NCI-H2227 treated with DMSO at 0.1 percent for 48 hours (cell line): ENCODE measurements around the gene ODAD2.

Experiments
- DNase-seq: peaks from one replicate; lab custom pipeline; 2025; lab: John Stamatoyannopoulos, UW

ODAD2 gene

DNA sequence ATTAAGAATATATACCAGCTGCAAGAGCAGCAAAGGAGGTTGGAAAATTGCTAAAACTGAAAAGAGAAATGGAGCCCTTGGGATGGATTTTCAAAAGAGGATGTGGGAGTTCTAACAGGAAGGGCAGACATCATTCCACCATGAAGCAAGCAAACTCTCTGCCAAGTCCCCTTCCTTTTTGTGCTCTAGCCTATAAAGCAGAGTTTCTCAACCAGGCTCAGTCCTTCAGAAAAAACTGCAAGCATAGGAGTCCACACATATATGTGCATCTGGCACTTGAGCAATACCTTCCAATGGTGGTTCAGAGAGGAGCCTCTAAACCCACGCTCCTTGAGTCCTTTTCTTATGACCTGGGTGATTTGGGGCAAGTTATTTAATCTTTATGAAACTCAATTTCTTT lies 154.7 kb downstream of the ODAD2 start:
- DNase-seq: no peak

DNA sequence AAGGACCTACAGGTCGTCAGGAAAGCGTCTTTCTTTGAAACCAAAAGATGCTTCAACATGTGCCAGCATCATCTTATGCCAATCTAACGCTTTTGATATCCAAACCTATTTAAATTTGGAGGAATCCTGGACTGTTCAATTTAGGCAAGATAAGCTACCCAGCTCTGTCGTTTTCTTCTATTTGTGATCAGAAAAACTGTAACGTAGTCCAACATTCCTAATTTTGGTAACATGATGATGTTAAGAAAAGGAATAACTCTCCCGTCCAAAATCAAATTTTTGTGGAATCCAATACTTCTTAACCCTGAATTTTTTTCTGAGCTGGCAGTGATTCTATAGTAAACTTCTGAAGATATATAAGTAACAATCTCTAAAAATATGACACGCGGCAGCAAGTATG lies 160.0 kb downstream of the ODAD2 start:
- no peak for DNase-seq

DNA sequence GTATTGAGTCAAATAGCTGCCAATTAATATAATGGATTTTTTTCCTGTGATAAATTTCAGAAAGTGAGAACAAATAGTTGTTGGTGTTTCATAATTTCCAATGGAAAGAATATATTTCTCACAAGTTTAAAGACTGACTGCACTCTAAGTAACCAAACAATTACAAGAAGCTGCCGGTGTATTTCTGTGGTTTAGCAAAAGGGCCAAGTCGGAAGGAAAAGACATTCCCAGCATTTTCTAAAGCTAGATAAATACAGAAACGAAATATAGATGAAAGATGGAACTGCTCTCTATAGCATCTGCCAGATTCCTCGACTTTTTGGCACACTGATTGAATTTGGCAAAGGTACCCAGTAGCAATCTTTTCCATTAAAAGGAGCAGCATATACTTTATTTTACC lies 160.5 kb downstream of the ODAD2 start:
- no peak for DNase-seq

DNA sequence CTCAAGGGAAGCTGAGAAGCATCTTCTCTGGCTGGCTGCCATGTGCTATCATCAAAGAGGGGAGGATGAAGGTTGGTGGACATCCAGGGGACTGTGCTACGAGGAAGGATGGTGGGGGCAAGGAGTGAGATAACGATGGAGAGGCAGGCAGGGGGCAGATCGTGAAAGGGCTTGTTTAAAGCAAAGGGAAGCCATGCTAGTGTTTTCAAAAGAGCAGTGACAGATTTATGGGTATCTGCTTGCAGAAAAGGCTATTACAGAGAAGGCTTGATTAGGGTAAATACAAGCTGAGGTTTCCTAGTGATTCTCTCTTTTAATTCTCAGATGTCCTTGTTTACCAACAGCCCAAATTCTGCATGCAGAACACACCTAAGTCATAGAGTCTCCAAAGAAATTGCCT lies 164.4 kb downstream of the ODAD2 start:
- DNase-seq: no peak

DNA sequence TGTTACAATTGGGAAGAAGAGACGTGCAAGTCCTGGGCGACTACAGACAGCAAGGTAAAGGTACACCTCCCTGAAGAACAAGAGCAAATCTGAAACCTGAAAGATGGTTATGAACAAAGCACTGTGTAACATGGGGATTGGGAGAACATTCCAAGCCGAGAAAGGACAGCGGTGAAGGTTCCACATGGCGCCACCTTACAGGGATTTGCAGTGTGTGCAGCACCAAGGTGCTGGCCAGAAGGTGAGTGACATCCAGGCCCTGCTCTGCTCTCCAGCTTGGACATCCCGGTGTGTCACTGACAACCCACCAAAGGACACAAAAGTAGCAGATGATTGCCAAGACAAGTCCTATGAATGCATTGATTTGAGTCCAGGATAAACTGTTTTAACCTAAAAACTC lies 165.1 kb downstream of the ODAD2 start:
- no peak for DNase-seq

DNA sequence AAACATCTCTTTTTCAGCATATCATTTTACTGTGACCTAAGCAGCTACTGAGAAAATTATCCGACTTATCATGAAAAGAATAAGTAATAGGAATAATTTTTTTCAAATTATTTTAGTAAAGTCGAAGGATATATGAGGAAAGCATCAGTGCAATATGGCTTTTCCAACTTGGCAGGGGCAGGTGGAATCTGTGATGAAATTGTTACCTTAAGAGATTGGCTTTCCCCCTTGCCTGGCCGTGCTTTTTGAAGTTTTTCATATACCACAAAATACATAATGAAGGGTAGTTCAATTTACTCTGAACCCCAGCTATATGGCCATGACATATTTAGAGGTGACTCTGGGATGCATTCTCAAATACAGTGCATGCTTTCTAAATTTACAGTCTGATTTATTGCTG lies 166.1 kb downstream of the ODAD2 start:
- no peak for DNase-seq

DNA sequence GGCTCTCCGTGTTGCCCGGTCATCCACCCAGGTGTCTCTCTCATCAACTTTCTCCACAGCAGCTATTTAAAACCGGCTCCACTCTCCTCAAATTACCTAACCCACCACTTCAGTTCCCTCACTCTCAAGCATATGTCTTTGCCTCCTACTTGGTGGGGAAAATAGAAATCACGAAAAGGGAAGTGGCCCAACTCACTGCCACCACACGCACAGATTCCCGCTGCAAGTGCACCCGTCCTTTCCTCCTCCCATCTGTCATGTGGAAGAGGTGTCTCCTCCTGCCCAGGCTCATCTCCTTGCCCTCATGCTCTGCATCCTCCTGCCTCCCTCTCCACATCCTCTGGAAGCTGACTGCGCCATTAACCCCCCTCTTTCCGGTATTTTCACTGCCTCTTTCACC lies 172.5 kb downstream of the ODAD2 start:
- no peak for DNase-seq

GRCh38 chr10:27822301-27822700 lies 176.6 kb downstream of the ODAD2 start:
- DNase-seq: no peak

- no peak for DNase-seq
These were observed 178.2 kb downstream of the ODAD2 start for GRCh38 chr10:27820637-27821036.

- DNase-seq: no peak
These were observed 178.9 kb downstream of the ODAD2 start for GRCh38 chr10:27819781-27820531.

DNA sequence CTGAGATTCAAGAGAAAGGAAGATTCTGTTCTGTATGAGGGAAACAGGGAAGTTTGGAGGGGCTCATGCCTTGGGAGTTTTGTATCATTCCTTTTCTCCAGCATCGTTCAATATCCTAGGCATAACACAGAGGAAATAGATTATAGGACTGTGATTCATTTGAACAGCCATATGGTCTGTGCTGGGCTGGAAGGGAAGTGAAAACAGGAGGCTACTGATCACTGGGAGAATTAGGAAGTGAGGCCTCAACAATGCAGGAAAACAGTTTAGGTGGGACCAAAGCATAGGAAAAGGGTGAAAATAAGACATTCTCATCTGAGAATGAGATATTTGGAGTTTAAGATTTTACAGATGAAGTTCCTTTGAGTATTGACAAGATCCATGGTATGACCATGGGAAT lies 182.6 kb downstream of the ODAD2 start:
- no peak for DNase-seq

DNA sequence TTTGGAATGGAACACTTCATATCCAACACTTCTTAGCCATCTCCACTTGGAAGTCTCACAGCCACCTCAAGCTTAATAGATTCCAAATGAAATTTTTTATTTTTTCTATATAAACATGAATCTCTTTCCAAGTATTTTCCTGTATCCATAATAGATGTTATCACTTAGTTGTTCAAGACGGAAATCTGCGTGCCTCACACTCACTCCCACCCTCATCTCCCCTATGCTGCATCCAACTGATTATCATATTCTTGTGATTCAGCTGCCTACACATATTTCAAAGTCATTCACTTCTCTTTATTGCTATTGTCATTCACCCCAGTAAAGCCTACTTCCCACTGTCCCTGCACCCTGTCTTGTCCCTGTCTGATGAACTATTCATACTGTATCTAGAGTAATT lies 183.0 kb downstream of the ODAD2 start:
- no peak for DNase-seq

DNA sequence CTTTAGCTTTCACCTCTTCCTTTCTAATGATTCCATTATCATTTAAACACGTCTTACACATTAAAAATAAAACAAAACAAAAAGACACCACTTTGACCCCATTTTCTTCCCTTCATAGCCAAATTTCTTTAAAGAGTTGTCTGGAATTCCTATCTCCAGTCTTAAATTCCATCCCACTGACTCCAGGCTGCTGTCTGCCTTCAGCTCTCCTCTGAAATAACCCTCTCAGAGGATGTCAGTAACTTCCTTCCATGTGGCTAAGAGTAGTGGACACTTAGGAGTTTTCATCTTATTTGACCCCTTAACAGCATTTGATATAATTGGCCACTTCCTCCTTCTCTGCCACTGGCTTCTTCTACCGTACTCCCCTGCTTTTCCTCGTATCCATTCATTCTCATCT lies 183.6 kb downstream of the ODAD2 start:
- no peak for DNase-seq

DNA sequence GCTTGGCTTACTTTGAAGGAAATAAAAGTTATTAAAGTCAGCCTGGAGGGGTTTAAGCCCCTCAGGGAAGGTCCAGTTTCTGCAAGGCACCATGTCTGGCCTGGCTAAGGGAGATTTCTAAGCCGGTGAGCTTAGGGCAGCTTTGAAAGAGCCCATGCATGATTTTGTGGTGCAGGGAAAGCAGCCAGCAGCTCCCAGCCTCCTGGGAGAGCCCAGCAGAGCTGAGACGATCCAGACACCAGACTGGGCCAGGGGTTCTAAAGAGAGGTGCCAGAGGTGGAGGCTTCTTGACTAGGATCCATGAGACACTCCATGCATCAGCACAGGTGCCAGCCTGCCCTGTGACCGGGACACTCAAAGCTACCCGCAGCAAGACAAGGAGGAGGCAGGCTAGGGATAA lies 193.7 kb downstream of the ODAD2 start:
- DNase-seq: no peak

- DNase-seq: no peak
These were observed 194.7 kb downstream of the ODAD2 start for GRCh38 chr10:27804136-27804535.

GRCh38 chr10:27801171-27801785 lies 197.6 kb downstream of the ODAD2 start:
- no peak for DNase-seq

GRCh38 chr10:27799046-27799445 lies 199.8 kb downstream of the ODAD2 start:
- no peak for DNase-seq

DNA sequence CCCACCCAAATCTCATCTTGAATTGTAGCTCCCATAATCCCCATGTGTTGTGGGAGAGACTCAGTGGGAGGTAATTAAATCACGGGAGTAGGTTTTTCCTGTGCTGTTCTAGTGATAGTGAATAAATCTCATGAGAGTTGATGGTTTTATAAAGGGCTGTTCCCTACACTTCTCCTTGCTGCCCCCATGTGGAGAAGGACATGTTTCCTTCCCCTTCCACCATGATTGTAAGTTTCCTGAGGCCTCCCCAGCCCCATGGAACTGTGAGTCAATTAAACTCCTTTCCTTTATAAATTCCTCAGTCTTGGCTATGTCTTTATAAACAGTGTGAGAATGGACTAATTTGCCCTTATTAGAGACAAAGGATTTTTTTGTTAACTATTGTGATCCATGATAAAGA lies 204.7 kb downstream of the ODAD2 start:
- DNase-seq: no peak

GRCh38 chr10:27792216-27792615 lies 206.7 kb downstream of the ODAD2 start:
- DNase-seq: no peak

DNA sequence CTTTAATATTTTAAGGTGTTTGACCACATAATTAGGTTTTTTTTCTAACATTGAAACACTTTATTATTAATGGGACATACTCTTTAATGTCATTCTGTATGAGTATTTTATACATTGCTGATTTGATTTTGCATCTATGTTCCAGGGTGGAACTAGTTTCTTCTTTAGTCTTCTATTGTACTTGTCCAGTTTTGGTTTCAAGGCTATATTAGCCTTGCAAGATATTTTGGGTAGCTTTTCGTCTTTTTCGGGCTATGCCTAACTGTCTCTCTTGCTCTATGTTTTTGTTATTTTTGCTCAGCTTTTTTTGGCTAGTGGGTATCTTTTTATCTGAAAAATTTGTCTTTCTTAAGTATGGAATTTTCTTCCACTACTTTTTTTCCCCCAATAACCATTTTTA lies 214.6 kb downstream of the ODAD2 start:
- DNase-seq: no peak

- DNase-seq: no peak
These were observed 215.2 kb downstream of the ODAD2 start for GRCh38 chr10:27783660-27784059.

DNA sequence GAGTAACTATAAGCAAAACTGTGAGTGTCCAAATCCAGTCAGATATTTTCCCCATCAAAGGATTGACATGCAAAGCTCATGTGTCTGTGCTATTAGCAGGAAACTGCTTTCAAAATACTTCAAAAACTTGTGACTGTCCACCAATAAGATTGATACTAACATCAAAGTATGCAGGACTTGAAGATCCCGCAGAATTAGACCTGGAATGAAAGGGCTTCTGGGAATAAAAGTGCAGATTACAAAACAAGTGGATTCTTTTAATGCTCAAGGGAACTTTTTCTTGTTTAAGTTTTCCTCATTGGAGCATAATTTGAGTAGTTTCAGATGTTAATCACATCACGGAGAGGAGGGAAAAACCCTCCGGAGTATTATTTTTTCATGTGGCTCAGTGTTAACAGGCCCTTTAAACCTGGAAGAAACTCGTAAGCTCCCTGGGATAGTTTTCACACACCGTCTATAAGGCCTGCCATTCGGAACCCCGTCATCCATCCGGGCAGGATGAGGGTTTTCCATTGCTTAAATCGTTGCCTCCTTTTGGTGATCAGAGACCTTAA lies 219.3 kb downstream of the ODAD2 start:
- no peak for DNase-seq

DNA sequence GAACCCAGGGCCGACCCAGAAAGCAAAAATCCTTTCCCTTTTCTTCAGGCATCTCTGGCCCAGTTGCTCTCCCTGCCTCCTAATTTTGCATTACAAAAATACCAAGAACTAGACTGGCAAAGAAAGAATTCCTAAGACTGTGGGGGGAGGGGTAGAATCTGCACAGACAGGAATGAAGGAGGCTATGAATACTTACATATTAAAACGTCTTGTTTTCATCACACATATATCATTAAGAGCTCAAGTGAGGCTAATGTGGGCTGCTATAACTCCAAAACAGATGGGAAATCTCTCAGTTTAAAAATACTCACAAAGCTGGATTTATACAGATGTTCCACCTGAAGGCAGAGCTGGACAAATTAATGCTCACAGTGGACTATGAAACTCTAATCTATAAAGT lies 224.0 kb downstream of the ODAD2 start:
- no peak for DNase-seq

DNA sequence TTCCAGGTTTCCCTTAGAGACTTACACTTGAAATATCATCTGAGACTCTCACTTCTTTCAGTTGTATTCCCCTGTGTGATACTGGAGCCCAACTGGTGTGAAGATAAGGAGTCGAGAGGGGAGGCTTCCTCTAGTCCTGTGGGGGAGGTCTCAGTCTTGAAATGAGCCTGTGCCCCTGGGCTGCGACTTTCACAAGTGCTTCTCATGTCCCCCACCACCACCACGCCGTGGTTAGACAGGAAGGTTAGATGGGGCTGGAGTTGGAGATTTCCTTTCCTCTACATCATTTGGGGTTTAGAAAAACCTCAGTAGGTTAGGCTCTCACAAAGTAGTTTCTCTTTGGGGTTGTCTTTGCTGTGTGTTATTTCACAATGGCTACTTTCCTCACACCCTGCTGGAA lies 227.6 kb downstream of the ODAD2 start:
- no peak for DNase-seq
